Islet precursor cell (in vitro differentiated cells): ENCODE measurements around the gene ANO9.
"Not testable (repeated sequence)": the region's sequence is repeated elsewhere in the genome, so short reads cannot be mapped to it uniquely, and the experiment has no call there.

Experiments used
- DNase-seq: peaks from one replicate; pipeline ENCODE4 v3.0.0-alpha.2; 2018

The ANO9 gene

GRCh38 chr11:414318-414857, 27.4 kb downstream of the ANO9 start:
- no peak for DNase-seq

GRCh38 chr11:413120-414081, 28.4 kb downstream of the ANO9 start:
- no peak for DNase-seq

- DNase-seq: no peak
Measured at GRCh38 chr11:412641-413119, 29.1 kb downstream of the ANO9 start.

- DNase-seq: not testable (repeated sequence)
Measured at GRCh38 chr11:411520-411919, 30.3 kb downstream of the ANO9 start.

- not testable (repeated sequence) for DNase-seq
Measured at GRCh38 chr11:410711-411110, 31.1 kb downstream of the ANO9 start.

- DNase-seq: peak; percentile 75
Measured at GRCh38 chr11:409600-410483, 32.0 kb downstream of the ANO9 start.

- no peak for DNase-seq
Measured at GRCh38 chr11:409008-409599, 32.7 kb downstream of the ANO9 start.

GRCh38 chr11:408154-409007, 33.4 kb downstream of the ANO9 start:
- no peak for DNase-seq

- no peak for DNase-seq
Measured at GRCh38 chr11:407651-408123, 34.1 kb downstream of the ANO9 start.

- peak; percentile 92 for DNase-seq
Measured at GRCh38 chr11:406796-407650, 34.8 kb downstream of the ANO9 start.

- DNase-seq: no peak
Measured at GRCh38 chr11:405954-406795, 35.6 kb downstream of the ANO9 start.

GRCh38 chr11:405323-405953, 36.4 kb downstream of the ANO9 start:
- no peak for DNase-seq

GRCh38 chr11:404551-405264, 37.1 kb downstream of the ANO9 start:
- no peak for DNase-seq

- DNase-seq: no peak
Measured at GRCh38 chr11:403761-404431, 37.9 kb downstream of the ANO9 start.

- no peak for DNase-seq
Measured at GRCh38 chr11:403021-403760, 38.6 kb downstream of the ANO9 start.

- DNase-seq: not testable (repeated sequence)
Measured at GRCh38 chr11:401196-401595, 40.6 kb downstream of the ANO9 start.

GRCh38 chr11:400241-400689, 41.5 kb downstream of the ANO9 start:
- no peak for DNase-seq
